Fibroblast of lung (primary cell): Measurements from ENCODE around the gene PPID. TPM values are rescaled to one million over a fixed set of nuclear protein-coding genes. Genes with fewer than 3 reads are reported as not detected.

Experiments used
- DNase-seq, 2 donors: peaks; one replicate each; pipeline versions ENCODE4 v3.0.0 to v3.0.0-alpha.2; 2010; ENCODE audit warnings: low read depth in 2 of 2
- H2AFZ ChIP-seq: 2 replicates; pipeline ENCODE4 v1.5.1; 2012; ENCODE audit warnings: low read length, control low read depth, inconsistent platforms
- H3K27ac ChIP-seq: 2 replicates; pipeline ENCODE4 v1.5.1; 2011; ENCODE audit warnings: low read length, control low read depth; ENCODE audit not compliant: insufficient read depth
- H3K27me3 ChIP-seq: 2 replicates; pipeline ENCODE4 v1.5.1; 2011; ENCODE audit warnings: mild to moderate bottlenecking, low read length; ENCODE audit not compliant: control insufficient read depth, insufficient read depth
- H3K36me3 ChIP-seq: 2 replicates; pipeline ENCODE4 v1.5.1; 2011; ENCODE audit warnings: low read length; ENCODE audit not compliant: control insufficient read depth, insufficient read depth
- H3K4me1 ChIP-seq: 2 replicates; pipeline ENCODE4 v1.5.1; 2011; ENCODE audit warnings: low read length; ENCODE audit not compliant: control insufficient read depth, insufficient read depth; ENCODE audit errors: extremely low read depth
- H3K4me2 ChIP-seq: 2 replicates; pipeline ENCODE4 v1.5.1; 2011; ENCODE audit warnings: low read length, control low read depth; ENCODE audit not compliant: insufficient read depth; ENCODE audit errors: extremely low read depth
- H3K4me3 ChIP-seq, 4 experiments: fragments of 200-600 bp in 1 of 4; sonication (generic) in 1 of 4; replicated peaks in 1 of 4; 2 replicates each; pipeline ENCODE4 v1.5.1; 2011 to 2016; ENCODE audit warnings: low read length in 4 of 4, low read depth in 3 of 4, mild to moderate bottlenecking in 3 of 4, control low read depth in 2 of 4, inconsistent platforms in 1 of 4, mixed read lengths in 1 of 4; ENCODE audit not compliant: insufficient read depth in 1 of 4; ENCODE audit errors: control extremely low read depth in 1 of 4
- H3K79me2 ChIP-seq: 2 replicates; pipeline ENCODE4 v1.5.1; 2012; ENCODE audit warnings: mild to moderate bottlenecking, low read length, inconsistent platforms; ENCODE audit not compliant: control insufficient read depth, insufficient read depth
- H3K9ac ChIP-seq: 2 replicates; pipeline ENCODE4 v1.5.1; 2011; ENCODE audit warnings: mild to moderate bottlenecking, low read length, control low read depth; ENCODE audit not compliant: insufficient read depth
- H3K9me3 ChIP-seq: 2 replicates; pipeline ENCODE4 v1.5.1; 2012; ENCODE audit warnings: low read depth, low read length; ENCODE audit not compliant: control insufficient read depth, insufficient read depth
- H4K20me1 ChIP-seq: 2 replicates; pipeline ENCODE4 v1.5.1; 2011; ENCODE audit warnings: low read length; ENCODE audit not compliant: control insufficient read depth, insufficient read depth; ENCODE audit errors: extremely low read depth
- EZH2 ChIP-seq: IDR thresholded peaks from 2 replicates; pipeline ENCODE4 v1.5.1; 2012; ENCODE audit warnings: low read length, control low read depth, mild to moderate bottlenecking; ENCODE audit errors: missing control alignments
- polyA plus RNA-seq, 2 donors: library from polyadenylated mRNA; depleted of rRNA in 1 of 2; stranded (reverse) in 1 of 2; unstranded in 1 of 2; fragments of >200 nt; gene quantifications; 2 replicates each; pipeline ENCODE4 v1.2.1, GENCODE V29; 2011 to 2012; ENCODE audit warnings: missing spikeins in 1 of 2
- total RNA-seq: library from RNA; depleted of rRNA; stranded (reverse); fragments of >200 nt; gene quantifications from 2 replicates; pipeline ENCODE4 v1.2.1, GENCODE V29; 2014
- TF ChIP-seq, protein P1 (sequence below), 2 donors: IDR thresholded peaks in 1 of 2; conservative IDR thresholded peaks in 1 of 2; 1 replicate in 1 of 2; 2 replicates in 1 of 2; pipeline ENCODE4 v1.5.1; 2011 to 2012; ENCODE audit warnings: low read length in 2 of 2, control low read depth in 1 of 2, inconsistent platforms in 1 of 2, low read depth in 1 of 2, mild to moderate bottlenecking in 1 of 2

Gene PPID
- total and polyA plus RNA-seq, 2 donors (not counting 1 experiment from before 2014, with no cell fraction given), result 18.4 to 36.0 TPM

DNA sequence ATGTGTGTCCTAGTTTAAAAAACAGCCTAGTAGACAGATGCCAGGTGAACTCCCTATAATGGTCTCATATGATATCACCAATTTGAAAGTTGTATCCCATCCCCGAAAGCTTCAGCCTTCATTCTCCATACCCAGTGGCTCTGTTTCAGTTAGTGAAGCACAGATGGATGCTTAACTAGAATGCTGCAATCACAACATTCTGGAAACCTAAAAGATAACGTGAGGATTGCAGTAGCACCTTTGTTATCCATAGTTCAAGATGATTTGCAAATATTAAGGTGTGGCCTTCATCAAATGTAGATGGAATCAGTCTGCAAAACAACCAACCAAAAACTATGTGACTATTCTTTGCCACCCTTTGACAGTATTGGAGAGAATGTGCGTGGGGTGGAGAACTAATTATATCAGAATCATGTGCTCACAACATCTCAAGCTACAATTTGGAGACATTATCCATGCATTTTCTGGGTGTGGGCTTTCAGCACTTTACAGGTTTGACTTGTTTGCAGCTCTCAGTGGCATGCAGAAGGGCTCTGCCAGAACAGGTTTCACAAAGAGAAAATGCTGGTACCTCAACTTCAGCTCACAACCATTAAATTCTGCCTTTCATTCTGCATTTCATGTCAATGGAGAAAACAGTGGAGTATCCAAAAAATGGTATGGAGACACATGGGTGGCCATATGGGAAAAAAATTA lies 18.3 kb upstream of the PPID start:
- DNase-seq, result no peak
- no peak overlapping the region for H2AFZ ChIP-seq
- H3K79me2 ChIP-seq, result no peaks in the 10 kb centered on the region
- no peak overlapping the region for H3K4me2 ChIP-seq
- H3K9me3 ChIP-seq, result no peaks in the 10 kb centered on the region
- TF ChIP-seq EZH2, result no peak
- TF ChIP-seq, protein P1, sequence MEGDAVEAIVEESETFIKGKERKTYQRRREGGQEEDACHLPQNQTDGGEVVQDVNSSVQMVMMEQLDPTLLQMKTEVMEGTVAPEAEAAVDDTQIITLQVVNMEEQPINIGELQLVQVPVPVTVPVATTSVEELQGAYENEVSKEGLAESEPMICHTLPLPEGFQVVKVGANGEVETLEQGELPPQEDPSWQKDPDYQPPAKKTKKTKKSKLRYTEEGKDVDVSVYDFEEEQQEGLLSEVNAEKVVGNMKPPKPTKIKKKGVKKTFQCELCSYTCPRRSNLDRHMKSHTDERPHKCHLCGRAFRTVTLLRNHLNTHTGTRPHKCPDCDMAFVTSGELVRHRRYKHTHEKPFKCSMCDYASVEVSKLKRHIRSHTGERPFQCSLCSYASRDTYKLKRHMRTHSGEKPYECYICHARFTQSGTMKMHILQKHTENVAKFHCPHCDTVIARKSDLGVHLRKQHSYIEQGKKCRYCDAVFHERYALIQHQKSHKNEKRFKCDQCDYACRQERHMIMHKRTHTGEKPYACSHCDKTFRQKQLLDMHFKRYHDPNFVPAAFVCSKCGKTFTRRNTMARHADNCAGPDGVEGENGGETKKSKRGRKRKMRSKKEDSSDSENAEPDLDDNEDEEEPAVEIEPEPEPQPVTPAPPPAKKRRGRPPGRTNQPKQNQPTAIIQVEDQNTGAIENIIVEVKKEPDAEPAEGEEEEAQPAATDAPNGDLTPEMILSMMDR (conservative IDR thresholded peaks at IDR 0.05 in 1 of 2, IDR thresholded peaks at IDR 0.05 in 1 of 2; ENCODE audit: low read depth in 1 of 2, low read length in 2 of 2), result no peak
- H3K27me3 ChIP-seq, result no peaks in the 10 kb centered on the region
- H3K9ac ChIP-seq, result no peak overlapping the region
- H3K4me3 ChIP-seq, result no peak overlapping the region
- H3K4me1 ChIP-seq, result no peaks in the 10 kb centered on the region
- no peak overlapping the region for H3K27ac ChIP-seq
- no peaks in the 10 kb centered on the region for H3K36me3 ChIP-seq
- H4K20me1 ChIP-seq, result no peaks in the 10 kb centered on the region

DNA sequence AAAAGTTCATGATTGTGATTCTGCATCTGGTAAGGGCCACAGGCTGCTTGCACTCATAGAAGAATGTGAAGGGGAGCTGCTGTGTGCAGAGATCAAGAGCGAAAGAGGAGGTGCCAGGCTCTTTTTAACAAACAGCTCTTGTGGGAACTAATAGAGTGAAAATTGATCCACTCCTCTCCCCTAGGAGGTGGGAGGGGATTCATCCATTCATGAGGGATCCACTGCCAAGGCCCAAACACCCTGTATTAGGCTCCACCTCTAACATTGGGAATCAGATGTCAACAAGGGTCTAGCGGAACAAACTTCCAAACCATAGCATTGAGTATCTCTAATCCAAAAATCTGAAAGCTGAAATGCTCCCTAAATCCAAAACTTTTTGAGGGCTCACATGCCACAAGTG lies 16.4 kb upstream of the PPID start:
- Histone ChIP-seq H3K36me3 (no peaks in the 10 kb centered on the region), H3K4me2 (no peak overlapping the region), H3K27ac (no peak overlapping the region), H3K4me1 (no peaks in the 10 kb centered on the region), H3K9me3 (no peaks in the 10 kb centered on the region), H2AFZ (no peak overlapping the region), H3K4me3 (no peak overlapping the region), H4K20me1 (no peaks in the 10 kb centered on the region), H3K79me2 (no peaks in the 10 kb centered on the region), H3K27me3 (no peaks in the 10 kb centered on the region), H3K9ac (no peak overlapping the region)
- no peak for DNase-seq
- TF ChIP-seq, protein P1 (conservative IDR thresholded peaks at IDR 0.05 in 1 of 2, IDR thresholded peaks at IDR 0.05 in 1 of 2; ENCODE audit: low read depth in 1 of 2, low read length in 2 of 2), result no peak
- no peak for TF ChIP-seq EZH2

DNA sequence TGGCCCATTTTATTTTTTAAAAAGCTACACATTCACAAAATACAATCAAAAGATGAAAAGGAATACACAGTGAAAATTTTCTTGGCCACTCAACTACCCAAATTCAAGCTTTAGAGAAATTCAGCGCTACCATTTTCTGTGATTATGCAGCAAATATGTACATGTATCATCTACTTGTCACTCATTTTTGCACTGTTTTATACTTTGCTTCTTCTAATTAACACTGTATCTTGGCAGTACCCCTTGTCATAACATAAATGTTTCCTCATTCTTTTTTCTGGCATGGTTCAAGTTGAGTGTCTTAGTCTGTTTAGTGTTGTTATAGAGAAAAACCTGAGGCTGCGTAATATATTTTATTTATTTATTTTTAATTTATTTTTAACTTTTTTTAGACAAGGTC lies 15.7 kb upstream of the PPID start:
- no peak for TF ChIP-seq EZH2
- TF ChIP-seq, protein P1 (conservative IDR thresholded peaks at IDR 0.05 in 1 of 2, IDR thresholded peaks at IDR 0.05 in 1 of 2; ENCODE audit: low read depth in 1 of 2, low read length in 2 of 2), result no peak
- no peak for DNase-seq
- Histone ChIP-seq H3K79me2 (no peaks in the 10 kb centered on the region), H2AFZ (no peak overlapping the region), H3K27ac (no peak overlapping the region), H3K4me2 (no peak overlapping the region), H3K9me3 (no peaks in the 10 kb centered on the region), H3K36me3 (no peaks in the 10 kb centered on the region), H3K9ac (no peak overlapping the region), H4K20me1 (no peaks in the 10 kb centered on the region), H3K27me3 (no peaks in the 10 kb centered on the region), H3K4me1 (no peaks in the 10 kb centered on the region), H3K4me3 (no peak overlapping the region)
